Suprapubic skin (tissue), 4 donors: ENCODE measurements around the gene SLC25A42.

ENCODE experiments used
- CTCF ChIP-seq, 2 donors: fragments of 200-600 bp in 1 of 2; fragments of 450-650 bp in 1 of 2; sonication (generic) in 1 of 2; IDR thresholded peaks; one replicate each; pipeline ENCODE4 v1.5.1; 2016 to 2019; ENCODE audit warnings: antibody characterized with exemption in 2 of 2, mild to moderate bottlenecking in 1 of 2, moderate library complexity in 1 of 2
- EP300 ChIP-seq: sonication (generic); formaldehyde crosslinking; IDR thresholded peaks from one replicate; pipeline ENCODE4 v1.6.1; 2017; ENCODE audit warnings: antibody characterized with exemption
- POLR2AphosphoS5 ChIP-seq, 3 donors: sonication (generic); formaldehyde crosslinking; IDR thresholded peaks; one replicate each; pipeline ENCODE4 v1.6.1; 2017; ENCODE audit warnings: antibody characterized with exemption in 3 of 3

DNA sequence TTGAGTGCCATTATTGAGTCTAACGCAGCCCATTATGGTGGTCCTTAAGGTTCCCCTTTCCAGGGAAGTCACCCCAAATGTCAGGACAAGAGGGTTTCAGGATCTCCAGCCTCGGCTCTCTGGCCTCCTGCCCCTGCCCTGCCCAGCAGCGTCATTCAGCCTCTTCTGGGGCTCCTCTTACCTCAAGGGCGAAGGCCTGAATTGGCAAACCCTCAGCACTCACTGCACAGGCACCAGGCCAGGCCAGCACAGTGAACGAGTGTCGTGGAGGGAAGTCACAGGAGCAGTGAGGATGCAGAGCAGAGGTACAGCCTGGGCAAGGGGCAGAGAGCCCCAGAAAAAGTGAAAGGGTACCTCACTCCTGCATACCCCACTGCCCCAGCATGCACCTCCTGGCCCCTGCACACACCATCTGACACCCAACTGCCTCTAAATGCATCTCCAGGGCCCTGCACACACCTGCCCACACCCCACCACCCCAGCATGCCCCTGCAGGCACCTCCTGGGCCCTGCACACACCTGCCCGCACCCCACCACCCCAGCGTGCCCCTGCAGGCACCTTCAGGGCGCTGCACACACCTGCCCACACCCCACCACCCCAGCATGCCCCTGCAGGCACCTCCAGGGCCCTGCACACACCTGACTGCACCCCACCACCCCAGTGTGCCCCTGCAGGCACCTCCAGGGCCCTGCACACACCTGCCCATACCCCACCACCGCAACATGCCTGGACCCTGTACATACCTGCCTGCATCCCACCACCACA is 19.8 kb downstream of the SLC25A42 start:
- no peak for TF ChIP-seq EP300
- no peak for TF ChIP-seq CTCF (IDR thresholded peaks at IDR 0.05)
- no peak for TF ChIP-seq POLR2AphosphoS5 (IDR thresholded peaks at IDR 0.05)
